Neuron (in vitro differentiated cells): ENCODE results near the gene ETFA.

ENCODE experiments used
- H2AFZ ChIP-seq: one replicate; pipeline ENCODE4 v1.6.1; 2013; ENCODE audit warnings: low read depth, mild to moderate bottlenecking, inconsistent platforms, low read length, moderate library complexity
- H3K27me3 ChIP-seq: one replicate; pipeline ENCODE4 v1.6.1; 2013; ENCODE audit warnings: low read length; ENCODE audit not compliant: insufficient read depth
- H3K36me3 ChIP-seq: one replicate; pipeline ENCODE4 v1.6.1; 2013; ENCODE audit warnings: low read length; ENCODE audit not compliant: insufficient read depth
- H3K4me1 ChIP-seq: one replicate; pipeline ENCODE4 v1.6.1; 2013; ENCODE audit warnings: low read length; ENCODE audit not compliant: insufficient read depth
- H3K4me3 ChIP-seq: 2 replicates; pipeline ENCODE4 v1.5.1; 2013; ENCODE audit warnings: mild to moderate bottlenecking, low read length, moderate library complexity
- H3K9me3 ChIP-seq: one replicate; pipeline ENCODE4 v1.6.1; 2013; ENCODE audit warnings: low read length

Gene ETFA

GRCh38 chr15:76204916-76205460 lies 106.3 kb downstream of the ETFA start:
- peaks cover 9% of the 10 kb centered on the region for H3K36me3 ChIP-seq
- no peak overlapping the region for H3K4me3 ChIP-seq
- H3K27me3 ChIP-seq: no peaks in the 10 kb centered on the region
- H3K4me1 ChIP-seq: no peaks in the 10 kb centered on the region
- no peaks in the 10 kb centered on the region for H3K9me3 ChIP-seq
- H2AFZ ChIP-seq: no peak overlapping the region

GRCh38 chr15:76204109-76204845 lies 107.0 kb downstream of the ETFA start:
- Histone ChIP-seq H3K36me3 (peaks cover 9% of the 10 kb centered on the region), H2AFZ (no peak overlapping the region), H3K4me1 (no peaks in the 10 kb centered on the region), H3K4me3 (no peak overlapping the region), H3K27me3 (no peaks in the 10 kb centered on the region), H3K9me3 (no peaks in the 10 kb centered on the region)

- H3K4me3 ChIP-seq: no peak overlapping the region
- no peaks in the 10 kb centered on the region for H3K4me1 ChIP-seq
- no peaks in the 10 kb centered on the region for H3K9me3 ChIP-seq
- H2AFZ ChIP-seq: no peak overlapping the region
- no peaks in the 10 kb centered on the region for H3K27me3 ChIP-seq
- H3K36me3 ChIP-seq: peaks cover 9% of the 10 kb centered on the region
Measured at GRCh38 chr15:76203346-76204108, 107.7 kb downstream of the ETFA start.

- peaks cover 3% of the 10 kb centered on the region for H3K36me3 ChIP-seq
Measured at GRCh38 chr15:76201536-76202255, 109.6 kb downstream of the ETFA start.

GRCh38 chr15:76200641-76201105 lies 110.6 kb downstream of the ETFA start:
- no peaks in the 10 kb centered on the region for H3K36me3 ChIP-seq
- no peak overlapping the region for H3K4me3 ChIP-seq
- no peak overlapping the region for H2AFZ ChIP-seq
- H3K4me1 ChIP-seq: peaks cover 9% of the 10 kb centered on the region
- no peaks in the 10 kb centered on the region for H3K9me3 ChIP-seq
- H3K27me3 ChIP-seq: no peaks in the 10 kb centered on the region

More at GRCh38 chr15:76201536-76202255, 109.6 kb downstream of the ETFA start:
- H3K9me3 ChIP-seq: no peaks in the 10 kb centered on the region
- no peaks in the 10 kb centered on the region for H3K27me3 ChIP-seq
- no peak overlapping the region for H3K4me3 ChIP-seq
- H3K4me1 ChIP-seq: peaks cover 3% of the 10 kb centered on the region
- no peak overlapping the region for H2AFZ ChIP-seq

- Histone ChIP-seq H3K9me3 (no peaks in the 10 kb centered on the region), H3K27me3 (no peaks in the 10 kb centered on the region), H2AFZ (no peak overlapping the region), H3K36me3 (no peaks in the 10 kb centered on the region), H3K4me1 (peaks cover 9% of the 10 kb centered on the region), H3K4me3 (no peak overlapping the region)
Measured at GRCh38 chr15:76200083-76200465, 111.2 kb downstream of the ETFA start.

- no peaks in the 10 kb centered on the region for H3K27me3 ChIP-seq
- H3K9me3 ChIP-seq: no peaks in the 10 kb centered on the region
- H3K4me1 ChIP-seq: peaks cover 9% of the 10 kb centered on the region
- H3K36me3 ChIP-seq: no peaks in the 10 kb centered on the region
- no peak overlapping the region for H3K4me3 ChIP-seq
- H2AFZ ChIP-seq: no peak overlapping the region
Measured at GRCh38 chr15:76199106-76200082, 111.9 kb downstream of the ETFA start.

- Histone ChIP-seq H3K27me3 (no peaks in the 10 kb centered on the region), H3K4me1 (peaks cover 9% of the 10 kb centered on the region), H2AFZ (no peak overlapping the region), H3K4me3 (no peak overlapping the region), H3K36me3 (no peaks in the 10 kb centered on the region), H3K9me3 (no peaks in the 10 kb centered on the region)
Measured at GRCh38 chr15:76198456-76199105, 112.7 kb downstream of the ETFA start.

- no peaks in the 10 kb centered on the region for H3K27me3 ChIP-seq
- H3K4me1 ChIP-seq: peaks cover 9% of the 10 kb centered on the region
- no peaks in the 10 kb centered on the region for H3K9me3 ChIP-seq
- no peak overlapping the region for H3K4me3 ChIP-seq
- no peaks in the 10 kb centered on the region for H3K36me3 ChIP-seq
- no peak overlapping the region for H2AFZ ChIP-seq
Measured at GRCh38 chr15:76197703-76198455, 113.4 kb downstream of the ETFA start.

GRCh38 chr15:76196269-76197231 lies 114.7 kb downstream of the ETFA start:
- H3K4me3 ChIP-seq: no peak overlapping the region
- no peaks in the 10 kb centered on the region for H3K27me3 ChIP-seq
- no peaks in the 10 kb centered on the region for H3K36me3 ChIP-seq
- H2AFZ ChIP-seq: no peak overlapping the region
- H3K4me1 ChIP-seq: peaks cover 9% of the 10 kb centered on the region
- no peaks in the 10 kb centered on the region for H3K9me3 ChIP-seq
